ENCODE data around the gene RAB4B.
"Not testable (repeated sequence)": the region's sequence is repeated elsewhere in the genome, so short reads cannot be mapped to it uniquely, and the experiment has no call there.

GRCh38 chr19:40842997-40843652, 65.1 kb downstream of the RAB4B start:
- TF ChIP-seq CTCF, POLR2AphosphoS5, POLR2A (IDR thresholded peaks at IDR 0.05): not testable (repeated sequence)
